ENCODE data around the gene RNASE3.
A peak's percentile ranks its signal among the peaks of the same experiment; 100 is the strongest.
"Not testable (repeated sequence)": the region's sequence is repeated elsewhere in the genome, so short reads cannot be mapped to it uniquely, and the experiment has no call there.

The RNASE3 gene

DNA sequence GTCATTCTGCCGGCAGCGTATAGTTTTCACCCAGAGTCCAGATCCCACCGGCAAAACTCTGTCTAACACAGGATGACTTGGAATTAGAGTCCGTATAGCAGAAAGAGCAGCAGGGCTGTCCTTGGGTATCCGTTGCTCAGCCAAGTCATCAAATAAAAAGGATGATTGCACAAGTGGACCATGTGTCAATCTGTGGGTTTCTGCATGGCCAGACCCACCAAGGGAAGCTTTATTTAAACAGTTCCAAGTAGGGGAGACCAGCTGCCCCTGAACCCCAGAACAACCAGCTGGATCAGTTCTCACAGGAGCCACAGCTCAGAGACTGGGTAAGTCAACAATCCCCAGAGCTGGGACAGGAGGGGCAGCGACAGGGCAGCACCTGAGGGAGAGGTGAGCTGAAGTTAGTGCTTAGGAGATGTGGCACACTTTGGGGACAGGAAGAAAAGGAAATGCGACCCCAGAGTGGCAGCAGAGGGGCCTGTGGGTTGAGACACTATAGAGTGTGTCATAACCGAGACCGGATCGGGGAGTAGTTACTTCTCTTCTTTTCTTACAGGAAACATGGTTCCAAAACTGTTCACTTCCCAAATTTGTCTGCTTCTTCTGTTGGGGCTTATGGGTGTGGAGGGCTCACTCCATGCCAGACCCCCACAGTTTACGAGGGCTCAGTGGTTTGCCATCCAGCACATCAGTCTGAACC lies at the start of gene RNASE3:
TSS of gene RNASE3 (plus strand) at position 260 of the 700 bp plus-strand sequence. CDS start at position 562, 302 bp downstream.
- not testable (repeated sequence) for DNase-seq

GRCh38 chr14:20846560-20846959 lies 44.6 kb upstream of the RNASE3 start:
- DNase-seq, result no peak

GRCh38 chr14:20848316-20848954 lies 42.8 kb upstream of the RNASE3 start:
- peak; percentile 80 for DNase-seq

DNA sequence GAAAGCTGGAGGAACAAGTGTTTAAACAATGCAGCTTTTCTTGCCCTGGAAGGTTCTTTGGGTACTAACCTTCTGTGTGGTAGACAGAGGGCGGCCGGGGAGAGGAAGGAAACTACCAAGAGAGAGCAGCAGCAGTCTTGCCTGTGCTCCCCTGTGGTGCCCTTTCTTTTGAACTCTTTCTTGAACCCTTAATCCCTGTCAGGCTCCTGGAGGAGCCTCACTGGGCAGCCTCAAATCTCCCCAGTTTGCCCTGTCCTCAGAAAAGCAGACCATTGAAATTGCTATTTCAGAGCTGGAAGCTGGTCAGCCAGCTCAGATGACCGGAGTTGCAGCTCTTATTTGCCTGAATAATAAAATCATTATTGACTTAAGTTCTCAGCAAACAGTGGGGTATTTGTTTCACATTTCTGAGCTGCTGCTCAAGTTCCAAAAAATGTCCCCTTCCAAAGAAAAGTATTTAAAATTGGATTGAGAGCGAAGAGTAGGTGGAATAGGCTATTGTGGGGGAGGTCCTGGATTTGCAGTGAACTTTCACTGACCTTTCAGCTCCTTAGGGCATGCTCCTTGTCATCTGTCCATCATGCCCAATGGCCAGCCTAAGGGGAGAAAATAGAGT lies 42.1 kb upstream of the RNASE3 start:
- DNase-seq, result peak; percentile 24

DNA sequence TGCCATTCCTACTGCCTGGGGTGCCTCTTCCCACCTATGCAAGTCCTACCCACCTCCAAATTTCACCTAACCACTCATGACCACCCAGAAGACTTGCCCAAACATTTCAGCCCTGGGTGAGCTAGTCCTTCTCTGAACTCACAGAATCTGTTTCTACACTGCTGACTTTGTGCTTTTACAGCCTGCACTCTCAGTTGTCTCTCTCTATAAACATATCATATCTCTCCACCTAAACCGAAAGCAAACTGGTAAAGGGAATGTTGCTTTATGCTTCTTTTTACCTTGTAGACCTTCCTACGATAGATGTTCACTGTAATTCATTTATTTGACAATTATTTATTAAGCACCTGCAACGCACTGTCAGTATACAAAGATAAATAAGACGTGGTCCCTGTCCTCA lies 38.1 kb upstream of the RNASE3 start:
- DNase-seq, result no peak

- DNase-seq, result peak; percentile 80
Measured at GRCh38 chr14:20855652-20856291, 35.4 kb upstream of the RNASE3 start.

DNA sequence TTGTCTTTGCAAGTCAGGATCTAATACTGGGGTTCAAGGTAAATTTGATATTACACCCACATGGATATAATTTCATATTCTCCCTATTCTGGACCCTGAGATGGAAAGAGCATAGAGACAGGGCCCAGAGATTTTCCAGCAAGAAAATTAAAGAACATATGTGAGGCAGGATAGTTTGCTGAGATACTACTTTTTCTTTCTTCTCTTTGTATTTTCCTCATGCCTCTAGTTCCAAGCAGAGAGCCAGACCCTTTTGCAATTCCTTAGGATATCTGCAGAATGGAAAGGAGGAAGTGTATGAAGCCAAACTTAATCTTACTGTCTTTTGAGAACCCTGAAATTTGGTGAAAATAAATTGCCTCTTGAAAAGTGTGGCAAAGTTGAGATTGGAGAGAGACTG lies 34.0 kb upstream of the RNASE3 start:
- no peak for DNase-seq

DNA sequence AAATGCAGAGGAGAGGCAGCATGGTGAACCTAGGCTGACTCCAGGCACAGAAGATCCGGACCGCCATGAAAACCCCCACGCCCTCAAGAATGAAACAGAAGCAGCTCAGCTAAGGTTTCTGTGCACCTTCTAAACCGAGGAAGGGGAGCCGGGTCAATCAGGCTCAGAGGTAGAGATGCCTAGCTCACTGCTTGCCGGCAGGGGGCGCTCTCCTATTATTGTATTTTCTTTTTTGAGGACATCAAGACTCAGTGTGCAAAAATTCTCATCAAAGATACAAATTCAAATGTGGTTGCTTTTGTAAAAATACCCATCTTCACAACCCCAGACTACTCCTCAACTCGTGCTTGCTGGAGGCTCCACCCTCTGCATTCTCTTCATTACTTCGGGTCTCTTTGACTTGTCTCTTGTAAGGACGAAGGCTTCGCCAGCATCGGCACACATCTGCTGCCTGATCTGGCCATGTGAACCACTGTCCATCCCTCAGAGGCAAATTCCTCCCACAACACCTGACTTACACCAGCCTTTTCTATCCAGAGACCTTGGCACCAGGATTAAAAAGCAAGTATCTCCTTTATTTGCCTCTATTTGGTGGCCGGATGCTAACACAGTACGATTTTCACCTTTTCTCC lies 33.4 kb upstream of the RNASE3 start:
- peak; percentile 54 for DNase-seq

GRCh38 chr14:20866194-20866593 lies 25.0 kb upstream of the RNASE3 start:
- DNase-seq, result no peak

DNA sequence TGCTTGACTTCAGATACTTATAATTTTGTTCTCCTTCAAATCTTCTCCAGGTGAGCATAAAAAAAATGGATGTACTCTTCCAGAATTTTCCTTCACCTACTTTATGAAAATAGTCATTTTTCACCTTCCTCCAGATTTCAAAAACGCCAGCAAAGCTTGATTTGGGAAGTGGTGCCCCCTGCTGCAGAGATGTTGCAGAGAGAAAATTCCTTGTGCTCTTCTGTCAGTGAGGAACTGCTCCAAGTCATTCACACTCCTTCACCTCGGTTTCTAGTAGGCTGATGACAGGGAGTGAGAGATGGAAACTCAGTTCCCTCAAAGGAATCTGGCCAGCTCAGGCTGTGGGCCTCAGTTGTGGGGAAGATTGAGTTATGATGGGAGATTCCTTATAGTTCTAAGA lies 24.2 kb upstream of the RNASE3 start:
- no peak for DNase-seq

- DNase-seq, result peak; percentile 5
Measured at GRCh38 chr14:20873370-20874177, 17.6 kb upstream of the RNASE3 start.

GRCh38 chr14:20877016-20877415 lies 14.2 kb upstream of the RNASE3 start:
- DNase-seq, result no peak

- DNase-seq, result no peak
Measured at GRCh38 chr14:20878695-20879094, 12.5 kb upstream of the RNASE3 start.

DNA sequence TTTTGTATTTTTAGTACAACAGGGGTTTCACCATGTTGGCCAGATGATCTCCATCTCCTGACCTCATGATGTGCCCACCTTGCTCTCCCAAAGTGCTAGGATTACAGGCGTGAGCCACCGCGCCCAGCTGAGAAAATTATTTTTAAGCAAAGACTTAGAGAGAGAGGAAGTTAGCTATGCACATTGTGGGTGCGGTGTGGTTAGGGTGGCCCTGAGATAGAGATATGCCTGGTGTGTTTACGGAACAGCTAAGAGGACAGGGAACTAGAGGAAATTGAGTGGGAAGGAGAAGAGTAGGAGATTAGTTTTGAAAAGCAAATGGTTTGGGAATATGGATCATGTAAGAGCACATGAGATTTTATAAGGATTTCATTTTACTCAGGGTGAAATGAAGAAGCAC lies 10.0 kb upstream of the RNASE3 start:
- DNase-seq, result not testable (repeated sequence)

DNA sequence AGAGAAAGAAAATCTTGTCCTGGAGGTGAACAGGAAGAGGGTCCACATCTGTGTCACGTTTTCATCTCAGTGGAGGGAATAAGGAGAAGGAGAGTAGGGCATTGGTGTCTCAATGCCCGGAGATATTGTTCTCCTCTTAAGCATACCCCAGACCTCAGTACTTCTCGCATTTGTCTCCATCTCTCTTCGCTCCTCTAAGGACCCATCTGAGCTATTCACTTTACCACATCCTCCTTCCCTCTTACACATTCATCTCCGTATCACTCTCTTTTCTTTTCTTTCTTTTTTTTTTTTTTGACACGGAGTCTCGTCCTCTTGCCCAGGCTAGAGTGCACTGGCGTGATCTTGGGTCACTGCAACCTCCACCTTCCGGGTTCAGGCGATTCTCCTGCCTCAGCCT lies 8.4 kb upstream of the RNASE3 start:
- not testable (repeated sequence) for DNase-seq

- not testable (repeated sequence) for DNase-seq
Measured at GRCh38 chr14:20888411-20888810, 2.8 kb upstream of the RNASE3 start.

DNA sequence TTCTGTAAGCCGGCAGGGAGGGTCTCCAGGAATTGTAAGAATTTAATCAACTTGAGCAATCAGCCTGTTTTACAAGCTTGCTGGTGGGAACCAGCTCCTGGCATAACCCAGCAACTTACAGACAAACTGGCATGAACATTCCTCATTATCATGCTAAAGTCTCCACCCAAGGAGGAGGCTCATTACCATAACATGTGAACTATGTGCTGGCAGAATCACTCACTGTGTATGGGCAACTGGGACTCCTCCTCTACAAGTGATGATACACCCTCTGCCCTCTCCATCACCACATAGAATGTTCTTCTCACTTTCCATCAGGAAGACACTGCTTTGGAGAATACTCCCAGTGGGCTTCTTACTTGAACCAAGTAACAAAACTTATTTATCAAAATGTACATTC lies 4.1 kb downstream of the RNASE3 start:
- DNase-seq, result not testable (repeated sequence)

- no peak for DNase-seq
Measured at GRCh38 chr14:20904393-20905029, 13.3 kb downstream of the RNASE3 start.

- no peak for DNase-seq
Measured at GRCh38 chr14:20905676-20906075, 14.5 kb downstream of the RNASE3 start.

GRCh38 chr14:20907214-20907613 lies 16.0 kb downstream of the RNASE3 start:
- no peak for DNase-seq

DNA sequence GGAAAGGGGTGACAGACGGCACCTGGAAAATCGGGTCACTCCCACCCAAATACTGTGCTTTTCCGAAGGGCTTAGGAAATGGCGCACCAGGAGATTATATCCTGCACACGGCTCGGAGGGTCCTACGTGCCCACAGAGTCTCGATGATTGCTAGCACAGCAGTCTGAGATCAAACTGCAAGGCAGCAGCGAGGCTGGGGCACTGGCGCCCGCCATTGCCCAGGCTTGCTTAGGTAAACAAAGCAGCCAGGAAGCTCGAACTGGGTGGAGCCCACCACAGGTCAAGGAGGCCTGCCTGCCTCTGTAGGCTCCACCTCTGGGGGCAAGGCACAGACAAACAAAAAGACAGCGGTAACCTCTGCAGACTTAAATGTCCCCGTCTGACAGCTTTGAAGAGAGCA lies 19.6 kb downstream of the RNASE3 start:
- DNase-seq, result not testable (repeated sequence)

Data from kidney glomerular epithelial cell (primary cell).